OCI-M2 (cell line): ENCODE measurements around the gene KRT86.
"Not testable (repeated sequence)": the region's sequence is repeated elsewhere in the genome, so short reads cannot be mapped to it uniquely, and the experiment has no call there.

Experiments
- DNase-seq: peaks from one replicate; lab custom pipeline; 2025; ENCODE audit not compliant: unreplicated experiment; lab: John Stamatoyannopoulos, UW

Gene KRT86

GRCh38 chr12:52334185-52334584 lies 59.7 kb downstream of the KRT86 start:
- DNase-seq: no peak

GRCh38 chr12:52335598-52336262 lies 61.3 kb downstream of the KRT86 start:
- no peak for DNase-seq

GRCh38 chr12:52336641-52337040 lies 62.2 kb downstream of the KRT86 start:
- no peak for DNase-seq

GRCh38 chr12:52337054-52337453 lies 62.6 kb downstream of the KRT86 start:
- DNase-seq: no peak

- DNase-seq: no peak
These were observed 64.0 kb downstream of the KRT86 start for GRCh38 chr12:52338241-52338960.

- DNase-seq: no peak
These were observed 66.7 kb downstream of the KRT86 start for GRCh38 chr12:52341066-52341580.

GRCh38 chr12:52342781-52343490 lies 68.5 kb downstream of the KRT86 start:
- DNase-seq: no peak

GRCh38 chr12:52343550-52343949 lies 69.1 kb downstream of the KRT86 start:
- DNase-seq: no peak

- DNase-seq: no peak
These were observed 69.7 kb downstream of the KRT86 start for GRCh38 chr12:52344111-52344510.

GRCh38 chr12:52345041-52345440 lies 70.6 kb downstream of the KRT86 start:
- DNase-seq: not testable (repeated sequence)

GRCh38 chr12:52346593-52346992 lies 72.1 kb downstream of the KRT86 start:
- no peak for DNase-seq

GRCh38 chr12:52347016-52347415 lies 72.6 kb downstream of the KRT86 start:
- no peak for DNase-seq

- DNase-seq: no peak
These were observed 73.4 kb downstream of the KRT86 start for GRCh38 chr12:52347551-52348510.

GRCh38 chr12:52349196-52349595 lies 74.8 kb downstream of the KRT86 start:
- no peak for DNase-seq

GRCh38 chr12:52350021-52350620 lies 75.7 kb downstream of the KRT86 start:
- DNase-seq: no peak

- DNase-seq: no peak
These were observed 76.3 kb downstream of the KRT86 start for GRCh38 chr12:52350786-52351185.

- DNase-seq: no peak
These were observed 77.0 kb downstream of the KRT86 start for GRCh38 chr12:52351196-52352059.

- no peak for DNase-seq
These were observed 78.5 kb downstream of the KRT86 start for GRCh38 chr12:52352951-52353350.

GRCh38 chr12:52353766-52354165 lies 79.3 kb downstream of the KRT86 start:
- no peak for DNase-seq
